Mesenchymal stem cell (in vitro differentiated cells and primary cell): ENCODE data around the gene GABBR2.
A peak's percentile ranks its signal among the peaks of the same experiment; 100 is the strongest.

ENCODE experiments used
- DNase-seq: peaks from one replicate; pipeline ENCODE4 v3.0.0-alpha.2; 2013
- H2AFZ ChIP-seq: one replicate; pipeline ENCODE4 v1.6.1; 2013; ENCODE audit warnings: low read depth, mild to moderate bottlenecking, control low read depth, inconsistent platforms, low read length, moderate library complexity
- H2AK5ac ChIP-seq: 2 replicates; pipeline ENCODE4 v1.6.1; 2013; ENCODE audit warnings: low read length, moderate library complexity, mild to moderate bottlenecking, inconsistent platforms; ENCODE audit not compliant: severe bottlenecking
- H2BK120ac ChIP-seq: one replicate; pipeline ENCODE4 v1.6.1; 2013; ENCODE audit warnings: low read depth, mild to moderate bottlenecking, inconsistent platforms, low read length, moderate library complexity
- H2BK12ac ChIP-seq, 2 experiments: one replicate each; pipeline ENCODE4 v1.6.1; 2013; ENCODE audit warnings: inconsistent platforms in 2 of 2, low read length in 2 of 2, mild to moderate bottlenecking in 2 of 2, moderate library complexity in 2 of 2, control low read depth in 1 of 2
- H2BK15ac ChIP-seq: one replicate; pipeline ENCODE4 v1.6.1; 2013; ENCODE audit warnings: mild to moderate bottlenecking, low read depth, inconsistent platforms; ENCODE audit not compliant: poor library complexity, severe bottlenecking
- H2BK5ac ChIP-seq: 2 replicates; pipeline ENCODE4 v1.6.1; 2013; ENCODE audit warnings: low read depth, mild to moderate bottlenecking, low read length, control low read depth, inconsistent platforms; ENCODE audit not compliant: poor library complexity, severe bottlenecking
- H3K14ac ChIP-seq, 2 experiments: one replicate each; pipeline ENCODE4 v1.6.1; 2013; ENCODE audit warnings: inconsistent platforms in 2 of 2, low read length in 2 of 2, control low read depth in 1 of 2, mild to moderate bottlenecking in 1 of 2, moderate library complexity in 1 of 2
- H3K18ac ChIP-seq, 2 experiments: one replicate each; pipeline ENCODE4 v1.6.1; 2013; ENCODE audit warnings: inconsistent platforms in 2 of 2, low read length in 2 of 2, control low read depth in 1 of 2, low read depth in 1 of 2, mild to moderate bottlenecking in 1 of 2
- H3K23ac ChIP-seq, 2 experiments: one replicate each; pipeline ENCODE4 v1.6.1; 2013; ENCODE audit warnings: inconsistent platforms in 2 of 2, low read length in 2 of 2, mild to moderate bottlenecking in 2 of 2, moderate library complexity in 2 of 2, control low read depth in 1 of 2
- H3K27ac ChIP-seq: 2 replicates; pipeline ENCODE4 v1.5.1; 2013; ENCODE audit warnings: mild to moderate bottlenecking, moderate library complexity, low read length, control low read depth, inconsistent platforms; ENCODE audit not compliant: poor library complexity, severe bottlenecking
- H3K27me3 ChIP-seq, 2 experiments: 2 replicates each; pipeline versions ENCODE4 v1.6.1 to v1.7.0; 2013; ENCODE audit warnings: low read length in 2 of 2, mild to moderate bottlenecking in 2 of 2, moderate library complexity in 2 of 2, control low read depth in 1 of 2, inconsistent platforms in 1 of 2; ENCODE audit not compliant: control insufficient read depth in 1 of 2, insufficient read depth in 1 of 2
- H3K36me3 ChIP-seq, 2 experiments: 2 replicates each; pipeline versions ENCODE4 v1.6.1 to v1.7.0; 2013; ENCODE audit warnings: low read length in 2 of 2, control low read depth in 1 of 2, inconsistent platforms in 1 of 2, low read depth in 1 of 2, mild to moderate bottlenecking in 1 of 2; ENCODE audit not compliant: insufficient read depth in 2 of 2, control insufficient read depth in 1 of 2
- H3K4ac ChIP-seq, 2 experiments: one replicate each; pipeline ENCODE4 v1.6.1; 2013; ENCODE audit warnings: inconsistent platforms in 2 of 2, low read length in 2 of 2, mild to moderate bottlenecking in 2 of 2, moderate library complexity in 2 of 2, control low read depth in 1 of 2, low read depth in 1 of 2
- H3K4me1 ChIP-seq: 2 replicates; pipeline ENCODE4 v1.6.1; 2013; ENCODE audit warnings: low read depth, low read length, control low read depth; ENCODE audit not compliant: control insufficient read depth, insufficient read depth
- H3K4me2 ChIP-seq: 2 replicates; pipeline ENCODE4 v1.6.1; 2013; ENCODE audit warnings: low read length, mild to moderate bottlenecking, inconsistent platforms; ENCODE audit not compliant: poor library complexity, severe bottlenecking
- H3K4me3 ChIP-seq, 2 experiments: 2 replicates each; pipeline versions ENCODE4 v1.5.1 to v1.7.0; 2013; ENCODE audit warnings: low read length in 2 of 2, mild to moderate bottlenecking in 2 of 2, control low read depth in 1 of 2, low read depth in 1 of 2; ENCODE audit not compliant: insufficient read depth in 1 of 2
- H3K79me1 ChIP-seq: replicated peaks from 2 replicates; pipeline ENCODE4 v1.6.1; 2013; ENCODE audit warnings: mild to moderate bottlenecking, control low read depth, low read length, inconsistent platforms; ENCODE audit not compliant: poor library complexity, severe bottlenecking
- H3K9ac ChIP-seq: 2 replicates; pipeline ENCODE4 v1.7.0; 2013; ENCODE audit warnings: mild to moderate bottlenecking, low read length, moderate library complexity
- H3K9me3 ChIP-seq: 2 replicates; pipeline ENCODE4 v1.7.0; 2013; ENCODE audit warnings: mild to moderate bottlenecking, low read length; ENCODE audit not compliant: control insufficient read depth
- H4K8ac ChIP-seq: one replicate; pipeline ENCODE4 v1.6.1; 2013; ENCODE audit warnings: inconsistent platforms, mild to moderate bottlenecking, low read length, moderate library complexity
- H4K91ac ChIP-seq: one replicate; pipeline ENCODE4 v1.6.1; 2013; ENCODE audit warnings: mild to moderate bottlenecking, low read length, inconsistent platforms
- WGBS: methylation state at CpG from one replicate; pipeline ENCODE4 v1.1.7; 2013; ENCODE audit warnings: mixed read lengths; 5-methylcytosine and 5-hydroxymethylcytosine counted together

The GABBR2 gene

GRCh38 chr9:98306384-98307145, 402.2 kb downstream of the GABBR2 start:
- no peak for DNase-seq
- H3K4ac ChIP-seq = no peak overlapping the region
- H3K79me1 ChIP-seq = no peaks in the 10 kb centered on the region
- no peak overlapping the region for H3K14ac ChIP-seq
- H3K4me3 ChIP-seq = no peak overlapping the region
- H3K27me3 ChIP-seq = peaks cover 0 to 18% of the 10 kb centered on the region in 2 experiments
- no peak overlapping the region for H2AFZ ChIP-seq
- no peak overlapping the region for H2BK5ac ChIP-seq
- H3K36me3 ChIP-seq = no peaks in the 10 kb centered on the region
- H3K9me3 ChIP-seq = no peaks in the 10 kb centered on the region
- H2BK120ac ChIP-seq = no peak overlapping the region
- no peak overlapping the region for H4K91ac ChIP-seq
- 62% methylated on average over 4 of the region's 7 CpGs for WGBS
- no peak overlapping the region for H3K18ac ChIP-seq
- no peak overlapping the region for H2BK15ac ChIP-seq
- H3K9ac ChIP-seq = no peak overlapping the region
- no peak overlapping the region for H2BK12ac ChIP-seq
- H4K8ac ChIP-seq = no peak overlapping the region
- H3K4me1 ChIP-seq = no peaks in the 10 kb centered on the region
- no peak overlapping the region for H2AK5ac ChIP-seq
- H3K27ac ChIP-seq = no peak overlapping the region
- no peak overlapping the region for H3K4me2 ChIP-seq
- H3K23ac ChIP-seq = no peak overlapping the region

GRCh38 chr9:98304381-98304780, 404.4 kb downstream of the GABBR2 start:
- H3K9ac ChIP-seq = no peak overlapping the region
- no peak overlapping the region for H3K4me2 ChIP-seq
- no peaks in the 10 kb centered on the region for H3K9me3 ChIP-seq
- no peaks in the 10 kb centered on the region for H3K4me1 ChIP-seq
- no peak overlapping the region for H3K27ac ChIP-seq
- H2BK15ac ChIP-seq = no peak overlapping the region
- peaks cover 0 to 23% of the 10 kb centered on the region in 2 experiments for H3K27me3 ChIP-seq
- no peaks in the 10 kb centered on the region for H3K79me1 ChIP-seq
- H4K8ac ChIP-seq = no peak overlapping the region
- H3K18ac ChIP-seq = no peak overlapping the region
- H2AFZ ChIP-seq = no peak overlapping the region
- no peak for DNase-seq
- H4K91ac ChIP-seq = no peak overlapping the region
- no peak overlapping the region for H3K4me3 ChIP-seq
- H2AK5ac ChIP-seq = no peak overlapping the region
- no peak overlapping the region for H2BK120ac ChIP-seq
- WGBS = 84% methylated on average over 4 of the region's 4 CpGs
- no peak overlapping the region for H2BK12ac ChIP-seq
- no peak overlapping the region for H3K14ac ChIP-seq
- no peak overlapping the region for H3K4ac ChIP-seq
- no peaks in the 10 kb centered on the region for H3K36me3 ChIP-seq
- H3K23ac ChIP-seq = no peak overlapping the region
- no peak overlapping the region for H2BK5ac ChIP-seq

GRCh38 chr9:98303633-98304125, 405.1 kb downstream of the GABBR2 start:
- no peaks in the 10 kb centered on the region for H3K36me3 ChIP-seq
- H2AK5ac ChIP-seq = no peak overlapping the region
- no peak overlapping the region for H3K4me3 ChIP-seq
- WGBS = 85% methylated on average over 8 of the region's 8 CpGs
- H2BK15ac ChIP-seq = no peak overlapping the region
- peak overlapping the region in 1 of 2 experiments; percentile 36 for H3K14ac ChIP-seq
- no peak overlapping the region for H3K27ac ChIP-seq
- H2BK120ac ChIP-seq = no peak overlapping the region
- no peak overlapping the region for H2BK5ac ChIP-seq
- H3K18ac ChIP-seq = no peak overlapping the region
- no peak overlapping the region for H4K8ac ChIP-seq
- H3K4me2 ChIP-seq = no peak overlapping the region
- H2BK12ac ChIP-seq = no peak overlapping the region
- no peaks in the 10 kb centered on the region for H3K9me3 ChIP-seq
- H3K4ac ChIP-seq = no peak overlapping the region
- peak; percentile 6 for DNase-seq
- H3K9ac ChIP-seq = no peak overlapping the region
- no peak overlapping the region for H3K23ac ChIP-seq
- H3K27me3 ChIP-seq = peaks cover 0 to 27% of the 10 kb centered on the region in 2 experiments
- no peaks in the 10 kb centered on the region for H3K4me1 ChIP-seq
- no peaks in the 10 kb centered on the region for H3K79me1 ChIP-seq
- no peak overlapping the region for H2AFZ ChIP-seq
- H4K91ac ChIP-seq = no peak overlapping the region

GRCh38 chr9:98302938-98303632, 405.6 kb downstream of the GABBR2 start:
- no peak for DNase-seq
- Histone ChIP-seq H2AFZ (no peak overlapping the region), H3K9me3 (no peaks in the 10 kb centered on the region), H4K91ac (no peak overlapping the region), H3K27ac (no peak overlapping the region), H2BK5ac (no peak overlapping the region), H3K4me3 (no peak overlapping the region), H2BK12ac (no peak overlapping the region), H3K36me3 (no peaks in the 10 kb centered on the region), H3K18ac (no peak overlapping the region), H3K4me1 (no peaks in the 10 kb centered on the region), H4K8ac (no peak overlapping the region), H2AK5ac (no peak overlapping the region), H3K27me3 (peaks cover 0 to 24% of the 10 kb centered on the region in 2 experiments), H2BK120ac (no peak overlapping the region), H3K14ac (peak overlapping the region in 1 of 2 experiments; percentile 36), H3K9ac (no peak overlapping the region), H3K23ac (no peak overlapping the region), H3K4ac (no peak overlapping the region), H3K79me1 (no peaks in the 10 kb centered on the region), H2BK15ac (no peak overlapping the region), H3K4me2 (no peak overlapping the region)
- WGBS = 84% methylated on average over 13 of the region's 13 CpGs
